Liver (tissue), 9 donors: ENCODE data around the gene PDS5A. TPM values are rescaled to one million over a fixed set of nuclear protein-coding genes. Genes with fewer than 3 reads are reported as not detected.

Experiments
- DNase-seq: peaks from one replicate; pipeline ENCODE4 v3.0.0-alpha.2; 2017; ENCODE audit warnings: low spot score
- H3K27ac ChIP-seq, 2 donors: one replicate each; pipeline ENCODE4 v1.7.0; 2013; ENCODE audit warnings: inconsistent platforms in 2 of 2, low read length in 2 of 2, control low read depth in 1 of 2, low read depth in 1 of 2, mild to moderate bottlenecking in 1 of 2
- H3K27me3 ChIP-seq, 4 donors: one replicate each; pipeline versions ENCODE4 v1.6.1 to v1.7.0; 2013; ENCODE audit warnings: low read length in 3 of 4, inconsistent platforms in 1 of 4, mild to moderate bottlenecking in 1 of 4, moderate library complexity in 1 of 4; ENCODE audit not compliant: control insufficient read depth in 4 of 4, insufficient read depth in 4 of 4
- H3K36me3 ChIP-seq, 4 donors: one replicate each; pipeline versions ENCODE4 v1.6.1 to v1.7.0; 2013; ENCODE audit warnings: low read length in 3 of 4, mild to moderate bottlenecking in 3 of 4, low read depth in 1 of 4, moderate library complexity in 1 of 4; ENCODE audit not compliant: control insufficient read depth in 4 of 4, insufficient read depth in 3 of 4
- H3K4me1 ChIP-seq, 4 donors: one replicate each; pipeline versions ENCODE4 v1.6.1 to v1.7.0; 2013; ENCODE audit warnings: low read length in 3 of 4, mild to moderate bottlenecking in 3 of 4, moderate library complexity in 1 of 4; ENCODE audit not compliant: control insufficient read depth in 4 of 4, insufficient read depth in 4 of 4
- H3K4me3 ChIP-seq, 3 donors: one replicate each; pipeline versions ENCODE4 v1.6.1 to v1.7.0; 2013; ENCODE audit warnings: low read length in 3 of 3, control low read depth in 1 of 3, low read depth in 1 of 3, mild to moderate bottlenecking in 1 of 3
- H3K9ac ChIP-seq, 2 donors: one replicate each; pipeline ENCODE4 v1.7.0; 2013; ENCODE audit warnings: low read length in 2 of 2, mild to moderate bottlenecking in 2 of 2, moderate library complexity in 2 of 2, control low read depth in 1 of 2, low read depth in 1 of 2
- H3K9me3 ChIP-seq, 4 donors: one replicate each; pipeline versions ENCODE4 v1.6.1 to v1.7.0; 2013; ENCODE audit warnings: low read length in 3 of 4; ENCODE audit not compliant: control insufficient read depth in 4 of 4
- CTCF ChIP-seq: fragments of 150-350 bp; IDR thresholded peaks from 2 replicates; pipeline ENCODE4 v1.5.1; 2017; ENCODE audit warnings: improper control_type of control experiment, low read depth, low read length; ENCODE audit not compliant: missing input control
- EGR1 ChIP-seq, 2 donors: IDR thresholded peaks; 2 replicates each; pipeline ENCODE4 v1.6.1; 2016 to 2018; ENCODE audit warnings: antibody characterized with exemption in 2 of 2, low read depth in 2 of 2
- FOXA1 ChIP-seq: IDR thresholded peaks from 2 replicates; pipeline ENCODE4 v1.6.1; 2016; ENCODE audit warnings: antibody characterized with exemption
- FOXA2 ChIP-seq: IDR thresholded peaks from 2 replicates; pipeline ENCODE4 v1.6.1; 2016; ENCODE audit warnings: antibody characterized with exemption
- GABPA ChIP-seq, 2 donors: IDR thresholded peaks in 1 of 2; conservative IDR thresholded peaks in 1 of 2; 2 replicates each; pipeline ENCODE4 v1.6.1; 2016; ENCODE audit warnings: antibody characterized with exemption in 2 of 2, mild to moderate bottlenecking in 1 of 2, moderate library complexity in 1 of 2
- HNF4A ChIP-seq, 2 donors: conservative IDR thresholded peaks; 2 replicates each; pipeline ENCODE4 v1.6.1; 2016; ENCODE audit warnings: antibody characterized with exemption in 2 of 2, mild to moderate bottlenecking in 2 of 2
- HNF4G ChIP-seq: IDR thresholded peaks from 2 replicates; pipeline ENCODE4 v1.6.1; 2016; ENCODE audit warnings: antibody characterized with exemption
- JUND ChIP-seq, 2 donors: IDR thresholded peaks; 2 replicates each; pipeline ENCODE4 v1.6.1; 2016; ENCODE audit warnings: antibody characterized with exemption in 2 of 2
- NR2F2 ChIP-seq: IDR thresholded peaks from 2 replicates; pipeline ENCODE4 v1.6.1; 2016; ENCODE audit warnings: antibody characterized with exemption
- RAD21 ChIP-seq, 2 donors: IDR thresholded peaks; 2 replicates each; pipeline ENCODE4 v1.6.1; 2016; ENCODE audit warnings: antibody characterized with exemption in 2 of 2, mild to moderate bottlenecking in 2 of 2
- RXRA ChIP-seq, 2 donors: IDR thresholded peaks; 2 replicates each; pipeline ENCODE4 v1.6.1; 2017 to 2018; ENCODE audit warnings: antibody characterized with exemption in 2 of 2, mild to moderate bottlenecking in 1 of 2
- SP1 ChIP-seq: IDR thresholded peaks from 2 replicates; pipeline ENCODE4 v1.6.1; 2018; ENCODE audit warnings: antibody characterized with exemption, mild to moderate bottlenecking
- TAF1 ChIP-seq: conservative IDR thresholded peaks from 2 replicates; pipeline ENCODE4 v1.6.1; 2016; ENCODE audit warnings: antibody characterized with exemption, mild to moderate bottlenecking
- YY1 ChIP-seq: IDR thresholded peaks from 2 replicates; pipeline ENCODE4 v1.6.1; 2016; ENCODE audit warnings: antibody characterized with exemption, mild to moderate bottlenecking
- ZBTB33 ChIP-seq: IDR thresholded peaks from 2 replicates; pipeline ENCODE4 v1.6.1; 2016; ENCODE audit warnings: antibody characterized with exemption
- WGBS: extraction: QIAGEN DNeasy Blood & Tissue Kit; methylation state at CpG from one replicate; pipeline ENCODE4 v1.1.7; 2013; 5-methylcytosine and 5-hydroxymethylcytosine counted together
- polyA plus RNA-seq, 2 donors: library from polyadenylated mRNA; stranded (reverse) in 1 of 2; unstranded in 1 of 2; fragments of 200-250 nt in 1 of 2; fragments of >200 nt in 1 of 2; fragmentation: Nextera tagmentation in 1 of 2; extraction: Ambion mirVana in 1 of 2; gene quantifications; one replicate each; pipeline versions ENCODE4 v1.2.1 to v1.2.3, GENCODE V29; 2013 to 2015
- total RNA-seq, 2 donors: library from RNA; depleted of rRNA; stranded (reverse); fragments of >200 nt; gene quantifications; one replicate each; pipeline ENCODE4 v1.2.3, GENCODE V29; 2014
- TF ChIP-seq, protein P1 (sequence below): IDR thresholded peaks from 2 replicates; pipeline ENCODE4 v1.6.1; 2016; ENCODE audit warnings: antibody characterized with exemption
- TF ChIP-seq, protein P2 (sequence below): IDR thresholded peaks from 2 replicates; pipeline ENCODE4 v1.6.1; 2016; ENCODE audit warnings: antibody characterized with exemption, mild to moderate bottlenecking
- TF ChIP-seq, protein P3 (sequence below): IDR thresholded peaks from 2 replicates; pipeline ENCODE4 v1.6.1; 2016; ENCODE audit warnings: antibody characterized with exemption
- donor health status: healthy.
- donor health status: healthy.
- donor health status: healthy.
- donor health status: healthy.
- donor health status: healthy.

The PDS5A gene
- total and polyA plus RNA-seq, 4 donors, result 10.6 to 59.6 (median 25.9) TPM

DNA sequence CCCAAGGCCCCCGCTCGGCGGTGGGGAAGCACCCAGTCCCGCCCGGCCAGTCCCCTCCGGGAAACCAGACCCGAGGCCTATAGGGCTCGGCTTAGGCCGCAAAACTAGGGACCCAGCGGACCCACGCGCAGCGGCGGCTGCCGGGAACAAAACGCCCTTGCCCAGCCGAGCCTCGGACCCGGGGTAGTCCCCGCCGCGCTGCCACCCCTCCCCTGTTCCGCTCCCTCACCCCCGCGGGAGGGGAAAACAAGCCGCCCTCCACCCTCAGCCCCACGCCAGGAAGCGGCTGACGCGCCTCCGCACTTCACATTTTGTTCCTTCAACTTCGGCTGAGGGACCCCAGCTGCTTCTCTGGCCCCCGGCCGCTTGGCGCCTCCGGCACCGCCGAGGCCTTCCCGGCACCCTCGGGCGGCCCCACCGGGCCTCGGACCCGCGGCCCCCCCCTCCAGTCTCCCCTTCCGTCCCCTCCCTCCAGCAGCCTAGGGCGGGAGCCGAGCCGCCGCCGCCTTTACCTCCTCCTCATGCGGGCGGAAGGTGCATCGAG is 694 bp downstream of the PDS5A start:
- peak overlapping the region; percentile 64 to 77 for H3K9ac ChIP-seq

More for the DNA sequence above, 694 bp downstream of the PDS5A start:
- Histone ChIP-seq H3K4me1 (peaks cover 3 to 27% (median 25%) of the 10 kb centered on the region in 4 donors), H3K27me3 (no peaks in the 10 kb centered on the region), H3K36me3 (peaks cover 3 to 4% (median 3%) of the 10 kb centered on the region in 4 donors), H3K4me3 (peak overlapping the region; percentile 68 to 100 (median 96)), H3K9me3 (no peaks in the 10 kb centered on the region), H3K27ac (peak overlapping the region; percentile 92 to 96)
- no peak for TF ChIP-seq RAD21 (IDR thresholded peaks at IDR 0.05)
- TF ChIP-seq, protein P1, sequence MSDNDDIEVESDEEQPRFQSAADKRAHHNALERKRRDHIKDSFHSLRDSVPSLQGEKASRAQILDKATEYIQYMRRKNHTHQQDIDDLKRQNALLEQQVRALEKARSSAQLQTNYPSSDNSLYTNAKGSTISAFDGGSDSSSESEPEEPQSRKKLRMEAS, result no peak
- no peak for TF ChIP-seq EGR1 (IDR thresholded peaks at IDR 0.05; ENCODE audit: low read depth in 2 of 2)
- no peak for TF ChIP-seq ZBTB33
- TF ChIP-seq SP1, result no peak
- no peak for TF ChIP-seq NR2F2
- TF ChIP-seq TAF1, result no peak
- TF ChIP-seq, protein P2, sequence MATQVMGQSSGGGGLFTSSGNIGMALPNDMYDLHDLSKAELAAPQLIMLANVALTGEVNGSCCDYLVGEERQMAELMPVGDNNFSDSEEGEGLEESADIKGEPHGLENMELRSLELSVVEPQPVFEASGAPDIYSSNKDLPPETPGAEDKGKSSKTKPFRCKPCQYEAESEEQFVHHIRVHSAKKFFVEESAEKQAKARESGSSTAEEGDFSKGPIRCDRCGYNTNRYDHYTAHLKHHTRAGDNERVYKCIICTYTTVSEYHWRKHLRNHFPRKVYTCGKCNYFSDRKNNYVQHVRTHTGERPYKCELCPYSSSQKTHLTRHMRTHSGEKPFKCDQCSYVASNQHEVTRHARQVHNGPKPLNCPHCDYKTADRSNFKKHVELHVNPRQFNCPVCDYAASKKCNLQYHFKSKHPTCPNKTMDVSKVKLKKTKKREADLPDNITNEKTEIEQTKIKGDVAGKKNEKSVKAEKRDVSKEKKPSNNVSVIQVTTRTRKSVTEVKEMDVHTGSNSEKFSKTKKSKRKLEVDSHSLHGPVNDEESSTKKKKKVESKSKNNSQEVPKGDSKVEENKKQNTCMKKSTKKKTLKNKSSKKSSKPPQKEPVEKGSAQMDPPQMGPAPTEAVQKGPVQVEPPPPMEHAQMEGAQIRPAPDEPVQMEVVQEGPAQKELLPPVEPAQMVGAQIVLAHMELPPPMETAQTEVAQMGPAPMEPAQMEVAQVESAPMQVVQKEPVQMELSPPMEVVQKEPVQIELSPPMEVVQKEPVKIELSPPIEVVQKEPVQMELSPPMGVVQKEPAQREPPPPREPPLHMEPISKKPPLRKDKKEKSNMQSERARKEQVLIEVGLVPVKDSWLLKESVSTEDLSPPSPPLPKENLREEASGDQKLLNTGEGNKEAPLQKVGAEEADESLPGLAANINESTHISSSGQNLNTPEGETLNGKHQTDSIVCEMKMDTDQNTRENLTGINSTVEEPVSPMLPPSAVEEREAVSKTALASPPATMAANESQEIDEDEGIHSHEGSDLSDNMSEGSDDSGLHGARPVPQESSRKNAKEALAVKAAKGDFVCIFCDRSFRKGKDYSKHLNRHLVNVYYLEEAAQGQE, result no peak
- TF ChIP-seq, protein P3, sequence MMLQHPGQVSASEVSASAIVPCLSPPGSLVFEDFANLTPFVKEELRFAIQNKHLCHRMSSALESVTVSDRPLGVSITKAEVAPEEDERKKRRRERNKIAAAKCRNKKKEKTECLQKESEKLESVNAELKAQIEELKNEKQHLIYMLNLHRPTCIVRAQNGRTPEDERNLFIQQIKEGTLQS, result no peak
- TF ChIP-seq FOXA2, result no peak
- no peak for TF ChIP-seq FOXA1
- TF ChIP-seq CTCF, result no peak
- no peak for TF ChIP-seq HNF4A (conservative IDR thresholded peaks at IDR 0.05)
- TF ChIP-seq GABPA (IDR thresholded peaks at IDR 0.05 in 1 of 2, conservative IDR thresholded peaks at IDR 0.05 in 1 of 2), result no peak
- TF ChIP-seq YY1, result no peak
- TF ChIP-seq JUND (IDR thresholded peaks at IDR 0.05), result no peak
- no peak for TF ChIP-seq HNF4G
- no peak for TF ChIP-seq RXRA (IDR thresholded peaks at IDR 0.05)
- DNase-seq, result peak; percentile 71
- under 1% methylated on average over 54 of the region's 54 CpGs for WGBS
